ENCODE measurements around the gene MIR17HG.
A peak's percentile ranks its signal among the peaks of the same experiment; 100 is the strongest.

Gene MIR17HG

GRCh38 chr13:91368676-91369440 is 21.4 kb downstream of the MIR17HG start:
- DNase-seq (ENCODE audit: low spot score): no peak

DNA sequence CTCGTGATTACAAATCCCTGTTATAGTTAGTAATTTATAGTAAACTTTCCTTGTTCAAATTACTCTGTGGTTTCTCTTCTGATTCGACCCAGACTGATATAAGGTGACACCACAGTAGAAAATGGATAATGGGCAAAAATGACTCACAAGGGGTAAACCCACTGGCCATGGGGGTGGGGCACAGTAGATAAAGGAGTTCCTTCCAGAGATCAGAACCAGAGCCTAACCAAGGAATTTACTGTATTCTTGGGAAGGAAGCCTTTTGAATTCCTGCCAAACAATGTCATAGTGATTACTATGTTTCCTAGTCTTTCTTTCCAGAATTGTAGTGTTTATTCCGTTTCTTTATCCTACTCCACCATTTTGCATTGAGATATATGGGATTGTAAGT is 21.9 kb downstream of the MIR17HG start:
- no peak for DNase-seq (ENCODE audit: low spot score)

DNA sequence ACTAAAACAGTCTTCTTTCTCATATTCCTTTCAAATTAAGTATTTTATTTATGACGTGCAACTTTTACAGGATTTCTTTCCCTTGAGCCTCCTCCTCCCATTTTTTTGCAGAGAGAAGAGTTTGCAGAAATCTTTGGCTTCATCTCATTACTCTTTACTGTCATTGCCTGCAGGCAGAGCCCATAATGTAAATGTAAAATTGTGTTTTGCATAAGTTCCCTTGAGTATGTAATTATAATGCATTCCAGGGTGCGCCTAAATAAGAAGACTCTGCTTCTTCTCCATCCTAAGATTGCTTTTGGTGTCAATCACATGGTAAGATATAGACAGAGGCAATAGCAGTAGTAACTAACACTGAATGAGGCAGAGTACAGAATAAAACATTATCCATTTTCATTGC is 23.0 kb downstream of the MIR17HG start:
- DNase-seq (ENCODE audit: low spot score): no peak

DNA sequence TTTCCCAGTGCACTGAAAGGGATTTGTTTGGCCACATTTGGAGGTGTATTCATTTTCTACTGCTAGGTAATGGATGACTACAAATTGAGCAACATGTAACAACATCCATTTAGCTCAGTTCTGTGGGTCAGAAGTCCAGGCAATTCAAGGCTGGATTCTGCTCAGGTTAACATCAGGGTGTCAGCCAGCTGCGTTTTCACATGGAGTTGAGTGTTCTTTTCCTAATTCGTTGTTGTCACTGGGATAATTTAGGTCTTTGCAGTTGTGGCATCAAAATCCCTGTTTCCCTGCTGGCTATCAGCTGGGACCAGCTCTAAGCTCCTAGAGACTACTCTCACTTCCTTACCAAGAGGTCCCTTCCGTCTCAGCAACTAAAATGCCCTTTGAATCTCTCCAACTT is 25.4 kb downstream of the MIR17HG start:
- no peak for DNase-seq (ENCODE audit: low spot score)

- peak; percentile 73 for DNase-seq (ENCODE audit: low spot score)
Observed at GRCh38 chr13:91375116-91375729, 27.7 kb downstream of the MIR17HG start.

GRCh38 chr13:91381371-91381770 is 33.9 kb downstream of the MIR17HG start:
- DNase-seq (ENCODE audit: low spot score): no peak

- DNase-seq (ENCODE audit: low spot score): no peak
Observed at GRCh38 chr13:91383836-91384235, 36.3 kb downstream of the MIR17HG start.

GRCh38 chr13:91384896-91385295 is 37.4 kb downstream of the MIR17HG start:
- DNase-seq (ENCODE audit: low spot score): no peak

- no peak for DNase-seq (ENCODE audit: low spot score)
Observed at GRCh38 chr13:91389186-91389585, 41.7 kb downstream of the MIR17HG start.

DNA sequence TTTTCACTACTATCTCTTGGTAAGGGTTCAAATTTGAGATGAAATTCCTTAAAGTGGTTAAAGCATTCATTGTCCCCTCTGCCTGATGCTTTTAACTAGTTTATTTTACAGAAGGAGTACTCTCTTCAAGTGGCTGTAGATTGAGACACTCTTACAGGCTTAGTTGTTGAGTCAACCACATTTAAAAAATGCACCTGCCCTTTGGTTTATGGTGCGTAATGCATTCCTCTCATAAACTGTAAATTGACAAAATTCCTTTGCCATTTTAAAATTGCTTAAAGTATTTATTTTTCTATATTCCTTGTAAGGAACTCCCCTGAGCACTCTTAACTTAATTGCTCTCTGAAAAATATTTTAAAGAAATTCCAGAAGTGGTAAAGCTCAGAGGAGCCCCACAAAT is 50.1 kb downstream of the MIR17HG start:
- no peak for DNase-seq (ENCODE audit: low spot score)

- DNase-seq (ENCODE audit: low spot score): peak; percentile 92
Observed at GRCh38 chr13:91398413-91399188, 51.1 kb downstream of the MIR17HG start, which contains the start of gene GPC5. Gene GPC5 (plus strand): TSS chr13:91398621.

DNA sequence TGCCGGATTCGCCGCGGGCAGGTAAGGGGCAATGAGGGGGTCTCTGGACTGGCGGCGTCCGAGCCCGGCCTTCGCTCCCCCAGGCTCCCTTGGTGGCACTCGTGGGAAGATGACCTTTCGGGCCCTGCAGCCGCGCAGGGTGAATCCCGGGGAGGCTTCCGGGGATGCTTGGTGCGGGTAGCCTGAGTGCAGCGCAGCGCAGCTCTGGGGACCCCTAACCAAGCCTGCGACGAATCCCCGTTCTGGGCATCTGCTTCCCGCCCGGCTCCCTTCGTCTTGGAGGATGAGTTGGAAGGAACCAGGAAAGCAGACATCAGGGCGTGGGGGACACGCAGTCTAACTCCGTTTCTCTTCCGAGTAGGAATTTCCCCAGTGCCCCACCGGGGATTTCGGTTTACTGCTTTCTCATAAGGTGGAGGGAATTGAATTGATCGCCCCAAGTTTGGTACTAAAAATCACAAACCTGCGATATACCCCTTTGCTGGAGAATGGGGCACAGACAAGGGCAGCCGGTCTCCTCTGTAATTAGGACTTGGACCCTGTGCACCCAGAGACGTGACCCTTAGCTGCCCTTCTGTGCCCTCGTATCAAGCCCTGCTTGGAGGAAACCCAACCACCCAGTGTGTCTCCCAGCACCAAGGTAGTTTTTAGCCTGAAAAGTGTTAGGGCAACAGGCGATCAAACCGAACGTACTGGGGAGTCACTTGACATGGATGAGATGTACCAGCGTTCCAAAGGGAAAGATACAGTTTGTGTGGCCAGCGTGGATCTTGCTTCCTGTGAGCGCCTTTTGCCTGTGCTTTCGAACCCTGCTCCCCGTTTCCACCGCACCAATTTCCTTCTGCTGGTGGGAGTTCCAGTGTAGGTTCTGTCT is 51.9 kb downstream of the MIR17HG start:
- no peak for DNase-seq (ENCODE audit: low spot score)

GRCh38 chr13:91400063-91400399 is 52.5 kb downstream of the MIR17HG start:
- no peak for DNase-seq (ENCODE audit: low spot score)

- DNase-seq (ENCODE audit: low spot score): no peak
Observed at GRCh38 chr13:91400671-91401070, 53.2 kb downstream of the MIR17HG start.

DNA sequence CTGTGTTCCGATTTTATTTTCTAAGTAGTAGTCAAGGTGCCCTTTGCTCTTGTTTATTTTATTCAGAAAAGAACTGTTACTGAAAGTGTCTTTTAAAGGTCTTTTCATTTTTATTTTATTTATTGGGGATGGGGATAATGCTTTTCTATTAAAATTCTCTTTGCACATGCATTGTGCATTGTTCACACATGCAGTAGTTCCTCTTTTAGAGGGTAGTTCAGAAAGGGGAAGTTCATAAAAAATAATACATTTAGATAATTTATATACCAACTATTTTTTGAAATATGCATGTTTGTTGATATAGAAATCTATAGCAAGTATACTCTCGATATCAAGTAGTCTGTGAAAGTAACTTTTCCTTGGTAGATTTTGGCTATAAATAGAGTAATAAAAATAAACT is 54.4 kb downstream of the MIR17HG start:
- DNase-seq (ENCODE audit: low spot score): no peak
